ENCODE data around the gene ACVR1B.

ACVR1B gene

DNA sequence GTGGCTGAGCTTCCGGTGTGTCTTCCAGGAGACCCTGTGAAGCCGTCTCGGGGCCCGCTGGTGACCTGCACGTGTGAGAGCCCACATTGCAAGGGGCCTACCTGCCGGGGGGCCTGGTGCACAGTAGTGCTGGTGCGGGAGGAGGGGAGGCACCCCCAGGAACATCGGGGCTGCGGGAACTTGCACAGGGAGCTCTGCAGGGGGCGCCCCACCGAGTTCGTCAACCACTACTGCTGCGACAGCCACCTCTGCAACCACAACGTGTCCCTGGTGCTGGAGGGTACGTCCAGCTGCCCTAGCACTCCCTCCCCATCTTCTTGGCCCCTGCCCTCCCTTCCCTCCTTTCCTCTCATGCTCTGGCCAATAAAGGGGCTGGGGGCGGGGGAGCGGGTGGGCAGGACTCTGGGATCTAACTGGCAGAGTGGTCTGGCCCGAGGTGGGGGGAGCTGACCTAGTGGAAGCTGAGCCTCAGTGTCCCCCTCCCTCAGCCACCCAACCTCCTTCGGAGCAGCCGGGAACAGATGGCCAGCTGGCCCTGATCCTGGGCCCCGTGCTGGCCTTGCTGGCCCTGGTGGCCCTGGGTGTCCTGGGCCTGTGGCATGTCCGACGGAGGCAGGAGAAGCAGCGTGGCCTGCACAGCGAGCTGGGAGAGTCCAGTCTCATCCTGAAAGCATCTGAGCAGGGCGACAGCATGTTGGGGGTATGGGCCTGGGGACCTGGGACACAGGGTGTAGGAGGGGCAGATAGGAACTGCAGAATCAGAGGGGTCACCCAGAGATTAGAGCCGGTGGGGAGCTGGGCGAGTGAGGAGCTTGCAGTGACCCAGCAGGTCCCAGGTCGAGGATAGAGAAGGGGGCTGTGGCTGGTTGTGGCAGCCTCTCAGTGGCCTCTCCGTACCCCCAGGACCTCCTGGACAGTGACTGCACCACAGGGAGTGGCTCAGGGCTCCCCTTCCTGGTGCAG lies 38.1 kb upstream of the ACVR1B start:
- H3K4me3 ChIP-seq (ENCODE audit: low read depth in 1 of 2, low read length in 2 of 2), result no peak overlapping the region
- H3K79me2 ChIP-seq (ENCODE audit: insufficient read depth, low read length), result no peaks in the 10 kb centered on the region
- H3K36me3 ChIP-seq (ENCODE audit: insufficient read depth, low read length), result no peaks in the 10 kb centered on the region
- H3K27ac ChIP-seq (ENCODE audit: low read length), result no peak overlapping the region
- H3K9ac ChIP-seq (ENCODE audit: low read depth, low read length), result no peak overlapping the region
- ATAC-seq (ENCODE audit: insufficient read depth, low read depth) (no peak), DNase-seq (no peak)
- H3K9me3 ChIP-seq (ENCODE audit: insufficient read depth, low read length, severe bottlenecking), result no peaks in the 10 kb centered on the region
- H2AFZ ChIP-seq (ENCODE audit: low read depth, low read length), result no peak overlapping the region
- no peaks in the 10 kb centered on the region for H3K4me1 ChIP-seq (ENCODE audit: insufficient read depth, low read length)
- no peaks in the 10 kb centered on the region; the same call in 1 of the 2 replicates for H4K20me1 ChIP-seq (ENCODE audit: insufficient read depth, low read length)
- no peak overlapping the region for H3K4me2 ChIP-seq (ENCODE audit: insufficient read depth, low read length)
- no peaks in the 10 kb centered on the region for H3K27me3 ChIP-seq (ENCODE audit: insufficient read depth, low read length, poor library complexity)
- TF ChIP-seq, protein P1, sequence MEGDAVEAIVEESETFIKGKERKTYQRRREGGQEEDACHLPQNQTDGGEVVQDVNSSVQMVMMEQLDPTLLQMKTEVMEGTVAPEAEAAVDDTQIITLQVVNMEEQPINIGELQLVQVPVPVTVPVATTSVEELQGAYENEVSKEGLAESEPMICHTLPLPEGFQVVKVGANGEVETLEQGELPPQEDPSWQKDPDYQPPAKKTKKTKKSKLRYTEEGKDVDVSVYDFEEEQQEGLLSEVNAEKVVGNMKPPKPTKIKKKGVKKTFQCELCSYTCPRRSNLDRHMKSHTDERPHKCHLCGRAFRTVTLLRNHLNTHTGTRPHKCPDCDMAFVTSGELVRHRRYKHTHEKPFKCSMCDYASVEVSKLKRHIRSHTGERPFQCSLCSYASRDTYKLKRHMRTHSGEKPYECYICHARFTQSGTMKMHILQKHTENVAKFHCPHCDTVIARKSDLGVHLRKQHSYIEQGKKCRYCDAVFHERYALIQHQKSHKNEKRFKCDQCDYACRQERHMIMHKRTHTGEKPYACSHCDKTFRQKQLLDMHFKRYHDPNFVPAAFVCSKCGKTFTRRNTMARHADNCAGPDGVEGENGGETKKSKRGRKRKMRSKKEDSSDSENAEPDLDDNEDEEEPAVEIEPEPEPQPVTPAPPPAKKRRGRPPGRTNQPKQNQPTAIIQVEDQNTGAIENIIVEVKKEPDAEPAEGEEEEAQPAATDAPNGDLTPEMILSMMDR (IDR thresholded peaks at IDR 0.05; ENCODE audit: borderline replicate concordance, extremely low read depth, low read length, poor library complexity, severe bottlenecking), result peak; percentile 47
- no peak for TF ChIP-seq EZH2 (IDR thresholded peaks at IDR 0.05; ENCODE audit: borderline replicate concordance, low read depth, low read length, severe bottlenecking)

DNA sequence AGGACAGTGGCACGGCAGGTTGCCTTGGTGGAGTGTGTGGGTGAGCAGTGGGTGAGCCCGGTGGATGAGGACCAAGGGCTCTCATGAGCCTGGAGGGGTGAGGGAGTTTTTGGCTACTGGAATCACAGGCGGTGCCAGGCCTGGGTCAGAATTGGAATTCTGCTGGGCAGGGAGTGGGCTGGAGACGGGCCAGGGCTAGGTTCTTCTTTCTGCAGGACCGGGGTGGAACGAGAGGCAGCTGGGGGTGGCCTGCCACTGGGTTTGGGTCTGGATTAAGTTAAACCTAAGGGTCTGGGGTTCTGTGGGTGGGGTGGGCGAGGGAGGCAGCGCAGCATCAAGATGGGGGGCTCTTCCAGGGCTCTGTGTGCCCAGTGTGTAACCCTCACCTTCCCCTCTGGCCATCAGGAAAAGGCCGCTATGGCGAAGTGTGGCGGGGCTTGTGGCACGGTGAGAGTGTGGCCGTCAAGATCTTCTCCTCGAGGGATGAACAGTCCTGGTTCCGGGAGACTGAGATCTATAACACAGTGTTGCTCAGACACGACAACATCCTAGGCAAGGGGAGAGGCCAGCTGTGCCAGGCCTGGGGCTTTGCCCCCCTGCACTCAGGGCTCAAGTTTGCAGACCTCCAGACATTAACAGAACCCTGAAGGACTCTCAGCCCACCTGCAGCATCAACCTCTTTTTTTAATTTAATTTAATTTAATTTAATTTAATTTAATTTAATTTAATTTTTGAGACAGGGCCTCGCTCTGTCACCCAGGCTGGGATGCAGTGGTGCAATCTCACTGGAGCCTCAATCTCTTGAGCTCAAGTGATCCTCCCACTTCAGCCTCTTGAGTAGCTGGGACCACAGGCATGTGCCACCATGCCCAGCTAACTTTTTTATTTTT lies 37.2 kb upstream of the ACVR1B start:
- H4K20me1 ChIP-seq (ENCODE audit: insufficient read depth, low read length), result no peaks in the 10 kb centered on the region; the same call in 1 of the 2 replicates
- no peaks in the 10 kb centered on the region for H3K36me3 ChIP-seq (ENCODE audit: insufficient read depth, low read length)
- H3K4me1 ChIP-seq (ENCODE audit: insufficient read depth, low read length), result no peaks in the 10 kb centered on the region
- no peak for DNase-seq
- no peak overlapping the region for H3K27ac ChIP-seq (ENCODE audit: low read length)
- no peaks in the 10 kb centered on the region for H3K79me2 ChIP-seq (ENCODE audit: insufficient read depth, low read length)
- TF ChIP-seq, protein P1 (IDR thresholded peaks at IDR 0.05; ENCODE audit: borderline replicate concordance, extremely low read depth, low read length, poor library complexity, severe bottlenecking), result no peak
- TF ChIP-seq EZH2 (IDR thresholded peaks at IDR 0.05; ENCODE audit: borderline replicate concordance, low read depth, low read length, severe bottlenecking), result no peak
- no peaks in the 10 kb centered on the region for H3K9me3 ChIP-seq (ENCODE audit: insufficient read depth, low read length, severe bottlenecking)
- no peak overlapping the region for H2AFZ ChIP-seq (ENCODE audit: low read depth, low read length)
- no peak overlapping the region for H3K9ac ChIP-seq (ENCODE audit: low read depth, low read length)
- H3K4me2 ChIP-seq (ENCODE audit: insufficient read depth, low read length), result no peak overlapping the region
- no peak overlapping the region for H3K4me3 ChIP-seq (ENCODE audit: low read depth in 1 of 2, low read length in 2 of 2)
- ATAC-seq (ENCODE audit: insufficient read depth, low read depth), result no peak
- no peaks in the 10 kb centered on the region for H3K27me3 ChIP-seq (ENCODE audit: insufficient read depth, low read length, poor library complexity)

DNA sequence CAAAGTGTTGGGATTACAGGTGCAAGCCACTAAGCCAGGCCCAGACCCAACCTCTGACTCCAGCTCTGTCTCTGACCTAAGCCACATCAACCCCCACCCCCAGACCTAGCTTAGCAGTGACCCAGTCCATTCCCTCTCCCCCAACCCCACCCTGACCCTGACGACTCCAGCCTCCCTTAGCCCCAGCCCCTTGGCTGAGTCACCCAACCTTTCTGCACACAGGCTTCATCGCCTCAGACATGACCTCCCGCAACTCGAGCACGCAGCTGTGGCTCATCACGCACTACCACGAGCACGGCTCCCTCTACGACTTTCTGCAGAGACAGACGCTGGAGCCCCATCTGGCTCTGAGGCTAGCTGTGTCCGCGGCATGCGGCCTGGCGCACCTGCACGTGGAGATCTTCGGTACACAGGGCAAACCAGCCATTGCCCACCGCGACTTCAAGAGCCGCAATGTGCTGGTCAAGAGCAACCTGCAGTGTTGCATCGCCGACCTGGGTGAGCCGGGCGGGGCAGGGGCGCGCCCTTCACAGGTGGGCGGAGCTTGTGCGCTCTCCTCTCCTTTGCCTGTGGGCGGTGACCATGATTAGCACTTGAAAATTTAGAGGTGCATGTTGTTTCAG lies 36.4 kb upstream of the ACVR1B start:
- no peak for DNase-seq
- ATAC-seq (ENCODE audit: insufficient read depth, low read depth), result no peak
- Histone ChIP-seq H3K9me3 (ENCODE audit: insufficient read depth, low read length, severe bottlenecking) (no peaks in the 10 kb centered on the region), H2AFZ (ENCODE audit: low read depth, low read length) (no peak overlapping the region), H3K27me3 (ENCODE audit: insufficient read depth, low read length, poor library complexity) (no peaks in the 10 kb centered on the region), H3K4me3 (ENCODE audit: low read depth in 1 of 2, low read length in 2 of 2) (no peak overlapping the region), H3K9ac (ENCODE audit: low read depth, low read length) (no peak overlapping the region), H3K36me3 (ENCODE audit: insufficient read depth, low read length) (no peaks in the 10 kb centered on the region), H3K79me2 (ENCODE audit: insufficient read depth, low read length) (no peaks in the 10 kb centered on the region), H4K20me1 (ENCODE audit: insufficient read depth, low read length) (no peaks in the 10 kb centered on the region; the same call in 1 of the 2 replicates), H3K27ac (ENCODE audit: low read length) (no peak overlapping the region), H3K4me2 (ENCODE audit: insufficient read depth, low read length) (no peak overlapping the region), H3K4me1 (ENCODE audit: insufficient read depth, low read length) (no peaks in the 10 kb centered on the region)
- TF ChIP-seq, protein P1 (IDR thresholded peaks at IDR 0.05; ENCODE audit: borderline replicate concordance, extremely low read depth, low read length, poor library complexity, severe bottlenecking), result no peak
- TF ChIP-seq EZH2 (IDR thresholded peaks at IDR 0.05; ENCODE audit: borderline replicate concordance, low read depth, low read length, severe bottlenecking), result no peak

All from DND-41 (cell line).